Uterus (tissue), 2 donors: ENCODE results near the gene ARPP21.

Source experiments
- CTCF ChIP-seq, 4 experiments: fragments of 200-600 bp in 2 of 4; fragments of 450-650 bp in 2 of 4; sonication (generic) in 2 of 4; IDR thresholded peaks; one replicate each; pipeline ENCODE4 v1.5.1; 2016 to 2019; ENCODE audit warnings: antibody characterized with exemption in 4 of 4, mild to moderate bottlenecking in 2 of 4, moderate library complexity in 1 of 4
- POLR2A ChIP-seq, 2 donors: fragments of 450-650 bp; IDR thresholded peaks; one replicate each; pipeline ENCODE4 v1.6.1; 2016; ENCODE audit warnings: antibody characterized with exemption in 2 of 2, mild to moderate bottlenecking in 1 of 2, moderate library complexity in 1 of 2

GRCh38 chr3:35641331-35641730 lies 2.0 kb downstream of the ARPP21 start:
- TF ChIP-seq CTCF (IDR thresholded peaks at IDR 0.05) (no peak), POLR2A (IDR thresholded peaks at IDR 0.05) (no peak)
